Measurements from ENCODE around the gene ATL2.

Gene ATL2

DNA sequence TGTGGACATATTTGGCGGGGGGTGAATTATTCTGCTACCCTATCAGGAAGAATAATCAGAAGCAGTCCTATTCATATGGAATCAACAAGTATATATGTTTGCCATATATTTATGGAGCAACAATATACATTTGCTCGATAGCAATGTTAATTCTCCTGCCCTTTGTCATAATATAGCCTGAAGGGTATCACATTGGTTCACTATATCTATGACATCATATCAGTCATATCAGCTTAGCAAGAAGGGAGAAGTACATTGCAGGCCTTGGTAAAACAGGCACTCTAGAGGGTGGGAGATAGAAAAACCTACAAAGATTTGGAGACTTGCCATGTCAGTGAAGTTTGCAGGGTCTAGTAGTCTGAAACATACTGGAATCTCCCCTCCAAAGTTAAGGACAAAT lies 128.4 kb downstream of the ATL2 start:
- DNase-seq (ENCODE audit: low read depth): no peak

- DNase-seq (ENCODE audit: low read depth): no peak
These were observed 128.8 kb downstream of the ATL2 start for GRCh38 chr2:38248255-38248654.

GRCh38 chr2:38246105-38246504 lies 131.0 kb downstream of the ATL2 start:
- no peak for DNase-seq (ENCODE audit: low read depth)

DNA sequence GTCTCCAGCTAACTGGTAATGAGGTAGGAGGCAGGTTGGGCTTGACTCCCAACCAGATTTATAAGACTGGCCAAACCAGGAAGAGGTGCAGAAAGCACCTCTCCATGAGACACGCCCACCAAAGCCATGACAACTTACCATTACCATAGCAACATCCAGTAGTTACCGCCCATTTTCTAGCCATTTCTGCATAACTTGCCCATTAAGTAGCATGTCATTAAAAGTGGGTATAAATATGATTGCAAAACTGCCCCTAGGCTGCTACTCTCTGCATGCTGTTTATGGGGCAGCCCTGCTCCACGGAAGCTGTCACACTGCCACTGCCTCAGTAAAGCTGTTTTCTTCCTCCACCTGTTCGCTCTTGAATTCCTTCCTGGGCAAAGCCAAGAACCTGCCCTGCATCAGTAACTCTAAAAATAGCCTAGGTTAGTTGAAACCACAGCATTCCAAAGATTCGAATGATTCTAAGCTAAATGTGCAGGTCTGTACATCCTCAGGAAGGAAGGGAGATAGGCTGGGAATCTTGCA lies 131.9 kb downstream of the ATL2 start:
- DNase-seq (ENCODE audit: low read depth): no peak

GRCh38 chr2:38244301-38244700 lies 132.8 kb downstream of the ATL2 start:
- DNase-seq (ENCODE audit: low read depth): no peak

Data from T follicular helper cell (primary cell).